ENCODE data around the gene DSN1. TPM values are rescaled to one million over a fixed set of nuclear protein-coding genes. Genes with fewer than 3 reads are reported as not detected.

Gene DSN1
- total and polyA plus RNA-seq, 4 donors: 3.5 to 14.6 (median 5.1) TPM

- Histone ChIP-seq H3K36me3 (ENCODE audit: control insufficient read depth in 4 of 4, insufficient read depth in 3 of 4, low read depth in 1 of 4, low read length in 3 of 4) (peaks cover 0 to 1% (median 0%) of the 10 kb centered on the region in 4 donors), H3K4me1 (ENCODE audit: control insufficient read depth in 4 of 4, insufficient read depth in 4 of 4, low read length in 3 of 4) (no peaks in the 10 kb centered on the region), H3K27me3 (ENCODE audit: control insufficient read depth in 4 of 4, insufficient read depth in 4 of 4, low read length in 3 of 4) (no peaks in the 10 kb centered on the region), H3K27ac (ENCODE audit: low read depth in 1 of 2, low read length in 2 of 2) (no peak overlapping the region), H3K4me3 (ENCODE audit: low read depth in 1 of 3, low read length in 3 of 3) (no peak overlapping the region), H3K9ac (ENCODE audit: low read depth in 1 of 2, low read length in 2 of 2) (no peak overlapping the region), H3K9me3 (ENCODE audit: control insufficient read depth in 4 of 4, low read length in 3 of 4) (no peaks in the 10 kb centered on the region)
- 86% methylated on average over 2 of the region's 2 CpGs for WGBS
- DNase-seq (ENCODE audit: low spot score): no peak
- TF ChIP-seq MAX (IDR thresholded peaks at IDR 0.05): no peak
- TF ChIP-seq CTCF (IDR thresholded peaks at IDR 0.05; ENCODE audit: low read depth, low read length, missing input control): no peak
- no peak for TF ChIP-seq HNF4A (conservative IDR thresholded peaks at IDR 0.05)
- no peak for TF ChIP-seq FOXA1 (IDR thresholded peaks at IDR 0.05)
Observed at GRCh38 chr20:36785308-36785707, 11.7 kb upstream of the DSN1 start.

GRCh38 chr20:36784900-36785299, 11.3 kb upstream of the DSN1 start:
- Histone ChIP-seq H3K9me3 (ENCODE audit: control insufficient read depth in 4 of 4, low read length in 3 of 4) (no peaks in the 10 kb centered on the region), H3K27me3 (ENCODE audit: control insufficient read depth in 4 of 4, insufficient read depth in 4 of 4, low read length in 3 of 4) (no peaks in the 10 kb centered on the region), H3K36me3 (ENCODE audit: control insufficient read depth in 4 of 4, insufficient read depth in 3 of 4, low read depth in 1 of 4, low read length in 3 of 4) (peaks cover 0 to 1% (median 0%) of the 10 kb centered on the region in 4 donors), H3K4me1 (ENCODE audit: control insufficient read depth in 4 of 4, insufficient read depth in 4 of 4, low read length in 3 of 4) (no peaks in the 10 kb centered on the region), H3K4me3 (ENCODE audit: low read depth in 1 of 3, low read length in 3 of 3) (no peak overlapping the region), H3K9ac (ENCODE audit: low read depth in 1 of 2, low read length in 2 of 2) (no peak overlapping the region), H3K27ac (ENCODE audit: low read depth in 1 of 2, low read length in 2 of 2) (no peak overlapping the region)
- no peak for TF ChIP-seq FOXA2 (IDR thresholded peaks at IDR 0.05)
- TF ChIP-seq JUND (IDR thresholded peaks at IDR 0.05): no peak
- TF ChIP-seq TAF1 (conservative IDR thresholded peaks at IDR 0.05): no peak
- no peak for TF ChIP-seq RAD21 (IDR thresholded peaks at IDR 0.05)
- no peak for TF ChIP-seq ATF3 (IDR thresholded peaks at IDR 0.05)
- no peak for TF ChIP-seq ZBTB33 (IDR thresholded peaks at IDR 0.05)
- no peak for TF ChIP-seq REST (IDR thresholded peaks at IDR 0.05)
- no peak for TF ChIP-seq RXRA (IDR thresholded peaks at IDR 0.05)
- no peak for TF ChIP-seq GABPA (IDR thresholded peaks at IDR 0.05 in 1 of 2, conservative IDR thresholded peaks at IDR 0.05 in 1 of 2)
- no peak for TF ChIP-seq SP1 (IDR thresholded peaks at IDR 0.05)
- WGBS: 84% methylated on average over 9 of the region's 9 CpGs
- no peak for DNase-seq (ENCODE audit: low spot score)
